ENCODE data around the gene STX2.

STX2 gene

DNA sequence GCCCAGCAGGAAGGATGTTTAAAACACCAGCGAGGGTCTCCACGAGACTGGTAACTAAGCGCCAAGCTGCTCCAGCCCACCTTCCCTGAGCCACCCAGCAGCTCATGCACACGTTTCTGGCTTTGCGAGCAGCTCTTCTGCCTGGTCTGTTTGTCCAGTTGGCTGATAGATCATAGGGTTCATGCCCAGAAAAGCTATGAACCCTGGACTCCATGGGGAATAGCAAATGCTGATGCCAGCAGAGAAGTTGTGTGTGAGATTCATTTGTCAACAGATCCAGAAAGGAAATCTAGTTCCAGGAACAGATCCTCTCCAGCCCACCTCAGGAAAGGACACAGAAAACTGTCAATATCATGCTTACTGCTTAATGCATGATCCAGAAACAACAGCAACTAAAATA lies 94.8 kb downstream of the STX2 start:
- no peak for TF ChIP-seq CTCF (IDR thresholded peaks at IDR 0.05; ENCODE audit: control insufficient read depth, extremely low read depth, insufficient read depth)
- H3K4me3 ChIP-seq (ENCODE audit: low read depth, low read length), result no peak overlapping the region
- no peak for DNase-seq (ENCODE audit: low read depth)

DNA sequence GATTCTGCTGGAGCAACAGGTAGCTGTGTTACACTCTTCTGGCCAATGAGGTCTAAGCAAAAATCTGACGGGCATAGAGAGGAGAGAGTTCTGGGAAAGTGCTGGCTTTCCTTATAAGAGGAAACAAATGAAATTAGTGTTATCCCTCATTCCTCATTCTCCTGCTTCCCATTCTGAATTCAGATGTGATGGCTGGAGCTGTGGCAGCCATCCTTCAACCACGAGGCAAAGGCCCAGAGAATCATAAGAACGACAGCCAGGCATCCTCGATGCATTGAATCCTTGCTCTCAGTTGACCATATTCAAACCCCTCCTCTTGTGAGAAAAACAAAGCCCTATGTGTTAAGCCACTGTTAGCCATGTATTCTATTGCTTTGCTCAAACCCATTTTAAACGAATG lies 95.4 kb downstream of the STX2 start:
- no peak for TF ChIP-seq CTCF (IDR thresholded peaks at IDR 0.05; ENCODE audit: control insufficient read depth, extremely low read depth, insufficient read depth)
- DNase-seq (ENCODE audit: low read depth), result no peak
- no peak overlapping the region for H3K4me3 ChIP-seq (ENCODE audit: low read depth, low read length)

GRCh38 chr12:130743176-130743575 lies 95.9 kb downstream of the STX2 start:
- no peak overlapping the region for H3K4me3 ChIP-seq (ENCODE audit: low read depth, low read length)
- no peak for DNase-seq (ENCODE audit: low read depth)
- TF ChIP-seq CTCF (IDR thresholded peaks at IDR 0.05; ENCODE audit: control insufficient read depth, extremely low read depth, insufficient read depth), result no peak

DNA sequence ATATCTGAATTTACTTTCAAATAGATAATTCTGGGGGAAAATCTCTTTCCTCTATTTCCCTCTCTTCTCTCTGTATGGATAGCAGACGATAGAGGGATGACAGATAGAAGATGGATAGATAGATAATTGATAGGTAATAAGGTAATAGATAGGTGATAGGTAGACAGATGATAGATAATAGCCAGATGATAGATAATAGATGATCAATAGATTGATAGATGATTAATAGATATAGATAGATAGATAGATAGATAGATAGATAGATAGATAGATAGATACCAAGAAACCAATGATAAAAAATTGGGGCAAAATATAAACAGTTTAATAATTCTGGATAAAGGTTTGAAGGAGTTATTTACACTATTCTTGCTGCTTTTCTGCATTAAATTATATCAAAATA lies 96.3 kb downstream of the STX2 start:
- TF ChIP-seq CTCF (IDR thresholded peaks at IDR 0.05; ENCODE audit: control insufficient read depth, extremely low read depth, insufficient read depth), result no peak
- no peak overlapping the region for H3K4me3 ChIP-seq (ENCODE audit: low read depth, low read length)
- DNase-seq (ENCODE audit: low read depth), result no peak

GRCh38 chr12:130742112-130742511 lies 96.9 kb downstream of the STX2 start:
- TF ChIP-seq CTCF (IDR thresholded peaks at IDR 0.05; ENCODE audit: control insufficient read depth, extremely low read depth, insufficient read depth), result no peak
- DNase-seq (ENCODE audit: low read depth), result no peak
- no peak overlapping the region for H3K4me3 ChIP-seq (ENCODE audit: low read depth, low read length)

Data from LNCaP clone FGC (cell line).